Right atrium auricular region (tissue), 2 donors: ENCODE data around the gene DNHD1. TPM values are rescaled to one million over a fixed set of nuclear protein-coding genes. Genes with fewer than 3 reads are reported as not detected.

Experiments
- DNase-seq: peaks from one replicate; pipeline ENCODE4 v3.0.0-alpha.2; 2019; ENCODE audit warnings: low spot score
- H3K27ac ChIP-seq, 2 donors: fragments of 200-600 bp; sonication (generic); 1 replicate in 1 of 2; 2 replicates in 1 of 2; pipeline ENCODE4 v1.5.1; 2016 to 2019
- H3K27me3 ChIP-seq, 2 donors: fragments of 200-600 bp; sonication (generic); one replicate each; pipeline versions ENCODE4 v1.5.1 to v1.6.0; 2017 to 2019
- H3K36me3 ChIP-seq: fragments of 200-600 bp; sonication (generic); one replicate; pipeline ENCODE4 v1.5.1; 2016
- H3K4me1 ChIP-seq, 2 donors: fragments of 200-600 bp; sonication (generic); one replicate each; pipeline versions ENCODE4 v1.5.1 to v1.6.0; 2017 to 2019
- H3K4me3 ChIP-seq, 2 donors: fragments of 200-600 bp; sonication (generic); 1 replicate in 1 of 2; 2 replicates in 1 of 2; pipeline ENCODE4 v1.5.1; 2017 to 2019; ENCODE audit warnings: mild to moderate bottlenecking in 1 of 2, moderate library complexity in 1 of 2
- H3K9me3 ChIP-seq, 2 donors: fragments of 200-600 bp; sonication (generic); one replicate each; pipeline ENCODE4 v1.5.1; 2019
- total RNA-seq, 2 donors: library from RNA; depleted of rRNA; stranded (reverse); fragments of >200 nt; gene quantifications; one replicate each; pipeline ENCODE4 v1.1.0, GENCODE V29; 2016
- TF ChIP-seq, protein P1 (sequence below), 2 donors: fragments of 200-600 bp; sonication (generic); IDR thresholded peaks; one replicate each; pipeline ENCODE4 v1.5.1; 2019; ENCODE audit warnings: antibody characterized with exemption in 2 of 2

DNHD1 gene
- total RNA-seq, 2 donors from 2014 or later, result 4.4 to 4.8 TPM

DNA sequence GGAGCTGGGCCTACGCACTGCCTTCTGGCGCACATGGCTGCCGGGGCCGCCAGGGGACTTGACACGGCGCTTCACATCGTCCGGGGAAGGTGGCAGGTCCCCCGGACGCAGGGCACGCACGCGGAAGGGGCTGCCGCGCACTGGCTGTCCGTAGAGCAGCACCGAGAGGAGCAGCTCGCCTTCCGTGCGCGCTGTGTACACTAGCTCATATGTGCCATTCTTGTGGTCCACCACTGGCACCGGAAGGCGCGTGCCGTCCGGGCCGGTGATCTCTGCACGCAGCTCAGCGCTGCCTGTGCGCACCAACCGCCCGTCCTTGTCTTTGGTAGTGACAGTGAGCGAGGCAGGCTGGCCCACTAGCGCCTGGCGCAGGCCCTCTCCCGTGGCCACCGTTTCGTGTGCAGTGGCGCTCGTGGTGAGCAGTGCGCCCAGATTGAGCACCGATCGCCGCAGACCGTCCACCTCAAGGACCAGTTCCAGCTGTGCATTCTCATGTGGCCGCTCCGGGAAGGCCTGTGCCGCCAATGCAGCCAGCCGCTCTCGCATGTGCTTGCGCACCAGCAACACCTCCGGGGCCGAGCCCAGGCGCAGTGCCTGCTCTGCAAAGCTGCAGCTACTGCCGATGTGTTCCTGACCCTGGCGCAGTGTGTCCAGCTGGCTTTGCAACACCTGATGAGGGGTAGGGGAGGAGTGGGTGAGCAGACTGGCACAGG, 40.6 kb upstream of the DNHD1 start:
- Histone ChIP-seq H3K9me3 (no peaks in the 10 kb centered on the region), H3K4me3 (no peak overlapping the region), H3K36me3 (peaks cover 74% of the 10 kb centered on the region), H3K27me3 (no peaks in the 10 kb centered on the region), H3K4me1 (peaks cover 0 to 3% of the 10 kb centered on the region in 2 donors), H3K27ac (no peak overlapping the region)
- TF ChIP-seq, protein P1, sequence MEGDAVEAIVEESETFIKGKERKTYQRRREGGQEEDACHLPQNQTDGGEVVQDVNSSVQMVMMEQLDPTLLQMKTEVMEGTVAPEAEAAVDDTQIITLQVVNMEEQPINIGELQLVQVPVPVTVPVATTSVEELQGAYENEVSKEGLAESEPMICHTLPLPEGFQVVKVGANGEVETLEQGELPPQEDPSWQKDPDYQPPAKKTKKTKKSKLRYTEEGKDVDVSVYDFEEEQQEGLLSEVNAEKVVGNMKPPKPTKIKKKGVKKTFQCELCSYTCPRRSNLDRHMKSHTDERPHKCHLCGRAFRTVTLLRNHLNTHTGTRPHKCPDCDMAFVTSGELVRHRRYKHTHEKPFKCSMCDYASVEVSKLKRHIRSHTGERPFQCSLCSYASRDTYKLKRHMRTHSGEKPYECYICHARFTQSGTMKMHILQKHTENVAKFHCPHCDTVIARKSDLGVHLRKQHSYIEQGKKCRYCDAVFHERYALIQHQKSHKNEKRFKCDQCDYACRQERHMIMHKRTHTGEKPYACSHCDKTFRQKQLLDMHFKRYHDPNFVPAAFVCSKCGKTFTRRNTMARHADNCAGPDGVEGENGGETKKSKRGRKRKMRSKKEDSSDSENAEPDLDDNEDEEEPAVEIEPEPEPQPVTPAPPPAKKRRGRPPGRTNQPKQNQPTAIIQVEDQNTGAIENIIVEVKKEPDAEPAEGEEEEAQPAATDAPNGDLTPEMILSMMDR (IDR thresholded peaks at IDR 0.05), result no peak
- no peak for DNase-seq

DNA sequence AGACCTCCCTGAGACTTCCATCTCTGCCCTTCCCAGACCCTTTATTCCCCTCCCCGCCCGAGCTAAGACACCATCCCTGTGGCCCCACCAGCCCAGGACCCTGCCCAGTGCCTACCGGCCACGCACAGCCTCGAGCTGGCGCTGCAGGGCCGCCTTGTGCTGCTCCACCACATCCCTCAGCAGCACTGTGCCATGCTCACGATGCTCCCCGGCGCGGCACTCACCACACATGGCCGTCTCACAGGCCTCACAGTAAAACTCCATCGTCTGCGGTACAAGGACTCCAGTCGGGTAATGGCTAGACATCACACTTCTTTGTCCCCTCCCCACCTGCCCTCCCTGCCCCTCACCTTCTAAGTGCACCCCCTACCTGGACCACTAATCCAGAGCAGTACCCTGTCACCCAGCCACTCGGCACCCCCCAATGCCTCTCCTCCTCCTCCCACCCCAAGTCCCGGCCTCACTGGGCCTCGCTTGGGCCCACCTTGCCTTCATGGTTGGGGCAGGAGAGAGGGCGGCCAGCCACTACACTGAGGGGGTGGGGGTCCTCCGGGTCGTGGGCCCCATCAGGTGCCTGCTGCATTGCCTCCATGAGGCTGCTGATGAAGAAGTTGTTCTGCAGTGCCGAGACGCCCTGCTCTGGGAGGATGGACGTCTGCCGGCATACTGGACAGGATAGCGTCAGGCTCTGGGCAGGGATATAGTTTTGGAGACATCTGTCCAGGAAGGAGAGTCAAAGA, 39.3 kb upstream of the DNHD1 start:
- H3K9me3 ChIP-seq, result no peaks in the 10 kb centered on the region
- no peak for DNase-seq
- H3K27me3 ChIP-seq, result no peaks in the 10 kb centered on the region
- H3K4me3 ChIP-seq, result no peak overlapping the region
- H3K36me3 ChIP-seq, result peaks cover 68% of the 10 kb centered on the region
- TF ChIP-seq, protein P1 (IDR thresholded peaks at IDR 0.05), result no peak
- no peak overlapping the region for H3K27ac ChIP-seq
- no peaks in the 10 kb centered on the region for H3K4me1 ChIP-seq

DNA sequence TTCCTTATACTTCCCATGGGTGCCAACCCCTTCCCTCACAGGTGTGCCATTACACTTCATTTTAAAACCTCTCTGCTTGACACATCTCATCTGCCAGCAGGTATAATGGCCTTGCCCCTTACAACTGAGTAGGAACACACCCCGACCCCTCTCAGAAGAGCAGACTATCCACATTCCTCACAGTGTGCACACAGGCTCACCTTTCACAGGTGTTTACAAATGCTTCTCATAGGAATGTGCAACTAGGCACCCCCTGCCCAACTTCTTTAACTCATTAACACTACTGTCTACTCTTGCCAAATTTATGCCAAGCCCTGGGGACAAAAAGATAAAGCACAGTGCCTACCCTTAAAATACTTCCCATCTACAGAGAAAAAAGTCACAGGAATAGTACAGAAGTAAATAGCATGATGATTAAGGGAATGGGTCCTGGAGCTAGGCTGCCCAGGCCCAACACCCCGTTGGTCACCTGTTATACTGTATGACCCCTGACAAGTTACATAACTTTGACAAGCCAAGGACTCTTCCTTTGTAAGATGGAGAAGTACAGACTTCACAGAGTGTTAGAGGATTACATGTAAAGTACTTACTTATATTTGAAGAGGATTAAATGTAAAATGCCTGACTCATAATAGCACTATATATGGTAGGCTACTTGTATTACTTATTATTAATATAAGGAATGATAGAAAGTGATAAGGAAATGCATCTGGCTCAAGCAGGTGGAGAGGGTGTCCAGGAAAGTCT, 38.6 kb upstream of the DNHD1 start:
- Histone ChIP-seq H3K4me3 (no peak overlapping the region), H3K9me3 (no peaks in the 10 kb centered on the region), H3K4me1 (no peaks in the 10 kb centered on the region), H3K36me3 (peaks cover 60% of the 10 kb centered on the region), H3K27ac (no peak overlapping the region), H3K27me3 (no peaks in the 10 kb centered on the region)
- DNase-seq, result no peak
- TF ChIP-seq, protein P1 (IDR thresholded peaks at IDR 0.05), result no peak

DNA sequence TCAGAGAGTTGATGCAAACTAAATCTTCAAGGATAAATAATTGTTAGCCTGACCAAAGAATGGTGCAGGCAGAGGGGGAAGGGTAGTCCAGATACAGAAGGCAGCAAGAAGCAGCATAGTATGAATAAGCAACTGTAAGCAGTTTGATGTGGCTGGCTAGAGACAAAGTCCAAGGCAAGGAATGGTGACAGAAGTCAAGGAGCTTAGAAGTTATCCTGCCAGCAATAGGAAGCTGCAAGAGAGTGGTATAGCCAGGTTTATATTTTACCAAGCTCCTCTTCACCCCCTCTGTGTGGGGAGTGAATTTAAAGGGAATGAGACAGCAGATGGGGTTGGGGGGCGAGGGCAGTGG, 38.0 kb upstream of the DNHD1 start:
- peaks cover 59% of the 10 kb centered on the region for H3K36me3 ChIP-seq
- H3K27me3 ChIP-seq, result no peaks in the 10 kb centered on the region

DNA sequence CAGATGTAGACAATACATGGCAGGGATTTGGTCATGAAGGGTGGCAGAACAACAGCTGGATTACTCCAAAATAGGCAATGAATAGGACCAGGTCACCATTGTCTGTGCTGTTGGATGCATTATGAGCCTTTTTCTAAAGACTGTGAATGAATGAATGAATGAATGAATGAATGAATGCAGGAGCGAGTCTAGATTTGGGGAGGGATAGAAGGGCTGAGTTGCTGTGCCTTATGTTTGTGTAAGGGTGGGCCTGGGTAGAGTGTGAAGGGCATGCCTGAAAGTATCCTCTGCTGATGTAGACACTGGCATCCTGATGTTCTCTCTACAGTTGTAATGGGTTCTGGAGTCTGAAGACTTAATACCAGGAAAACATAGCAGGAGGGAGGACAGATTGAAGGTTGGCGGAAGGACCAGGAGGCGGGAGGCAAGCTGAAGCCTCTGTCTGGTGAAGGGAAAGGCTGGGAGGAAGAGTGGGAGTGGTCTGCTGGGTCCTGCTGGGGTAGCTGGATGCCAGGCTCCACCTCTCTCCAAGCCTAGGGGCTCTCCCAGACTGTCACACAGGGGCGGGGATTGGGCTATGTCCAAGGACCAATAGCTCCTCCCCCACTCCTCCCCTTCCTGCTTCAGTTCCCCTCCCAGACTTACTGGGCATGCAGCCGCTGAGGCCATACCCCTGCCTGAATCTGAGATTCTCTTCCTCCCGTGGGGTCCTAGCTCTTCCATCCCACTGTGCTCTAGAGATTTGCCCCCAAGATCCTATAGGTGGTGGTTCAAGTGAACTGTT, 28.2 kb upstream of the DNHD1 start:
- Histone ChIP-seq H3K27ac (peak overlapping the region; percentile 40 to 60), H3K4me1 (peaks cover 0 to 22% of the 10 kb centered on the region in 2 donors), H3K9me3 (no peaks in the 10 kb centered on the region), H3K27me3 (no peaks in the 10 kb centered on the region), H3K36me3 (peaks cover 12% of the 10 kb centered on the region), H3K4me3 (no peak overlapping the region)
- peak; percentile 91 for DNase-seq
- TF ChIP-seq, protein P1 (IDR thresholded peaks at IDR 0.05), result no peak

More for the DNA sequence above, 38.0 kb upstream of the DNHD1 start:
- TF ChIP-seq, protein P1 (IDR thresholded peaks at IDR 0.05), result no peak
- Histone ChIP-seq H3K9me3 (no peaks in the 10 kb centered on the region), H3K27ac (no peak overlapping the region), H3K4me3 (no peak overlapping the region), H3K4me1 (no peaks in the 10 kb centered on the region)
- DNase-seq, result no peak
